ENCODE measurements around the gene PAX4. TPM values are rescaled to one million over a fixed set of nuclear protein-coding genes. Genes with fewer than 3 reads are reported as not detected.

PAX4 gene
- total RNA-seq = not detected in 2 replicates

GRCh38 chr7:127618042-127618441 is at the start of gene PAX4:
TSS of gene PAX4 (minus strand) at chr7:127618142. CDS start at chr7:127615928, 2,214 bp downstream.
- no peak for TF ChIP-seq CTCF (conservative IDR thresholded peaks at IDR 0.05; ENCODE audit: low read depth, low read length)
- H3K4me3 ChIP-seq (ENCODE audit: low read depth, low read length) = no peak within 1 kb of the TSS
- DNase-seq (ENCODE audit: low read depth) = no peak

GRCh38 chr7:127667017-127667670 is 49.2 kb upstream of the PAX4 start:
- no peak for DNase-seq (ENCODE audit: low read depth)
- no peak for TF ChIP-seq CTCF (conservative IDR thresholded peaks at IDR 0.05; ENCODE audit: low read depth, low read length)
- H3K4me3 ChIP-seq (ENCODE audit: low read depth, low read length) = no peak overlapping the region

- H3K4me3 ChIP-seq (ENCODE audit: low read depth, low read length) = no peak overlapping the region
- no peak for TF ChIP-seq CTCF (conservative IDR thresholded peaks at IDR 0.05; ENCODE audit: low read depth, low read length)
- DNase-seq (ENCODE audit: low read depth) = no peak
These were observed 48.7 kb upstream of the PAX4 start for GRCh38 chr7:127666602-127667001.

GRCh38 chr7:127665922-127666321 is 48.0 kb upstream of the PAX4 start:
- TF ChIP-seq CTCF (conservative IDR thresholded peaks at IDR 0.05; ENCODE audit: low read depth, low read length) = no peak
- no peak overlapping the region for H3K4me3 ChIP-seq (ENCODE audit: low read depth, low read length)
- no peak for DNase-seq (ENCODE audit: low read depth)

GRCh38 chr7:127658970-127659630 is 41.2 kb upstream of the PAX4 start:
- DNase-seq (ENCODE audit: low read depth) = no peak
- no peak overlapping the region for H3K4me3 ChIP-seq (ENCODE audit: low read depth, low read length)
- TF ChIP-seq CTCF (conservative IDR thresholded peaks at IDR 0.05; ENCODE audit: low read depth, low read length) = no peak

GRCh38 chr7:127657500-127657899 is 39.6 kb upstream of the PAX4 start:
- no peak overlapping the region for H3K4me3 ChIP-seq (ENCODE audit: low read depth, low read length)
- TF ChIP-seq CTCF (conservative IDR thresholded peaks at IDR 0.05; ENCODE audit: low read depth, low read length) = no peak

GRCh38 chr7:127655720-127656119 is 37.8 kb upstream of the PAX4 start:
- no peak for DNase-seq (ENCODE audit: low read depth)
- H3K4me3 ChIP-seq (ENCODE audit: low read depth, low read length) = no peak overlapping the region
- no peak for TF ChIP-seq CTCF (conservative IDR thresholded peaks at IDR 0.05; ENCODE audit: low read depth, low read length)

More at GRCh38 chr7:127657500-127657899, 39.6 kb upstream of the PAX4 start:
- DNase-seq (ENCODE audit: low read depth) = no peak

All from epithelial cell of proximal tubule (primary cell).